MG63 (cell line): ENCODE results near the gene SPDYA. TPM values are rescaled to one million over a fixed set of nuclear protein-coding genes. Genes with fewer than 3 reads are reported as not detected.
"Not testable (repeated sequence)": the region's sequence is repeated elsewhere in the genome, so short reads cannot be mapped to it uniquely, and the experiment has no call there.

ENCODE experiments used
- DNase-seq: peaks from one replicate; pipeline ENCODE4 v3.0.0-alpha.2; 2020
- H3K27me3 ChIP-seq: fragments of 250-450 bp; sonication (Bioruptor Pico); 2 replicates; pipeline ENCODE4 v1.5.1; 2020; ENCODE audit warnings: mild to moderate bottlenecking, moderate library complexity
- H3K36me3 ChIP-seq: fragments of 250-450 bp; sonication (Bioruptor Pico); 2 replicates; pipeline ENCODE4 v1.5.1; 2020; ENCODE audit warnings: mild to moderate bottlenecking, moderate library complexity
- H3K4me3 ChIP-seq: fragments of 250-450 bp; sonication (Bioruptor Pico); 2 replicates; pipeline ENCODE4 v1.5.1; 2020; ENCODE audit warnings: mild to moderate bottlenecking, moderate library complexity
- H3K9me3 ChIP-seq: fragments of 250-450 bp; sonication (Bioruptor Pico); 2 replicates; pipeline ENCODE4 v1.5.1; 2020; ENCODE audit warnings: mild to moderate bottlenecking, moderate library complexity
- total RNA-seq: library from RNA; depleted of rRNA; stranded (reverse); fragments of >200 nt; shearing (Covaris generic); gene quantifications from 2 replicates; pipeline ENCODE4 v1.2.3, GENCODE V29; 2014; ENCODE audit warnings: low replicate concordance; rRNA removed

Gene SPDYA
- total RNA-seq = not detected in 2 replicates

DNA sequence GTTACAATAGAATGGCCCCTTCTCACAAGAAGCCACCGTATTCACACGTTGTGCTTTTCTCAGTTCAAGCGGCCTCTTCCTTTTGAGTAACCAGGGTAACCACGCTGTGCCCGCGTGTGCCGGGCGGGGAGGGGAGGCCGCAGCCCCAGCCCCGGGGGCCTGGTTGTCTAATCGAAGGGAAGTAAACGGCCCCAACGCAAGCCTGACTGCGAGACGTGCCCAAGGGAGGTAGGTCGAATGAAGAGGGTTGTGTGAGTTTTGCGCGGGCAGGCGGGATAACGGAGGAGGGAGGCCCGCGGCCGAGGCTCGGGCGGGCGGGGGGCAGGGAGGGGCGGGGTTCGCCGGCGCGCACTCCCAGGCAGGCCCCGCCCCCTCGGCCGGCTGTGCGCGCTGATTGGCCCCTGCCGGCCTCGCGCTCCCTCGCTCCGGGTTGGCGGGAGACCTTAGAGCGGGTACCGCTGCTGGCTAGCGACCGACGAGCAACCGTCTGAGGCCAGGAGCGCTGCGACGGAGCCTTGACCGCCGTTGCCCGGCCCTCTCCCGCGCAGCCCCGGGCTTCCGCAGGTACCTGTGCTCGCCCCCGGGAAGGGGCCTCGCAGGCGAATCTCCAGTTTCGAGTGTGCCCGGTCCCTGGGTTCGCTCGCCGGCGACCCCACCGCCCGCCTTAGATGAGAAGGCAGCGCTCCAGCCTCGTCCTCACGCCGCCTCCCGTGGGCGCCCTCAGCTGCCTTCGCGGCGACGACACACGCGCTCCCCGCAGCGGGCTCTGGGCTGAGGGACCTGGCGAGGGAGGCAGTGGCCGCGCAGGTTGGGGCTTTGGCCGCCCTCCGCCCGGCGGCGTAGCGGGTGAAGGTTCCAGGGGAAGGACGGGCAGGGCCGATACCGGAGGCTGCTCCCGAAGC is at the start of gene SPDYA:
Gene SPDYA (plus strand): TSS at position 451 of the 902 bp plus-strand sequence. CDS start 5,181 bp downstream, outside the sequence.
- H3K9me3 ChIP-seq = no peaks in the 10 kb centered on the region
- H3K4me3 ChIP-seq = peak within 1 kb of the TSS; percentile 47
- DNase-seq = peak; percentile 64
- H3K36me3 ChIP-seq = peaks cover 16% of the 10 kb centered on the region
- H3K27me3 ChIP-seq = no peaks in the 10 kb centered on the region

DNA sequence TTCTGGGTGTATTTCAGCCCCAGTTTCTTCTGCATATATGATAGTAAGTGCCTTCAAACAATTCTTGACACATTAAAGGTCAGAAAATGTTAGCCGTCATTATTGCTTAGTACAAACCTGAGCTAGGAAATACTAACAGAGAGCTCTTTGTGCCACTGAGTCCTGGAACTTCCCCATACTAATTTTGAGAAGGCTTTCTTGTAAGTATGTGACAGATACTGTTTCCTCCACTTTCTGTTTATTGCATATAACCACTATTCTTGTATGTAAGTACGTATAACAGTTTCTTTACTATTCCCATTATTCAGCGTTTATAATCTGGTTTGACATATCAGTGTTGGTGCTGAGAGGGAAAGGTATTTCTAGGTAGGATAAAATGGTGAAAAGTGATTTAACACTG is 49.2 kb upstream of the SPDYA start:
- peaks cover 37% of the 10 kb centered on the region for H3K36me3 ChIP-seq
- H3K9me3 ChIP-seq = no peaks in the 10 kb centered on the region
- H3K27me3 ChIP-seq = no peaks in the 10 kb centered on the region
- DNase-seq = no peak
- H3K4me3 ChIP-seq = no peak overlapping the region

DNA sequence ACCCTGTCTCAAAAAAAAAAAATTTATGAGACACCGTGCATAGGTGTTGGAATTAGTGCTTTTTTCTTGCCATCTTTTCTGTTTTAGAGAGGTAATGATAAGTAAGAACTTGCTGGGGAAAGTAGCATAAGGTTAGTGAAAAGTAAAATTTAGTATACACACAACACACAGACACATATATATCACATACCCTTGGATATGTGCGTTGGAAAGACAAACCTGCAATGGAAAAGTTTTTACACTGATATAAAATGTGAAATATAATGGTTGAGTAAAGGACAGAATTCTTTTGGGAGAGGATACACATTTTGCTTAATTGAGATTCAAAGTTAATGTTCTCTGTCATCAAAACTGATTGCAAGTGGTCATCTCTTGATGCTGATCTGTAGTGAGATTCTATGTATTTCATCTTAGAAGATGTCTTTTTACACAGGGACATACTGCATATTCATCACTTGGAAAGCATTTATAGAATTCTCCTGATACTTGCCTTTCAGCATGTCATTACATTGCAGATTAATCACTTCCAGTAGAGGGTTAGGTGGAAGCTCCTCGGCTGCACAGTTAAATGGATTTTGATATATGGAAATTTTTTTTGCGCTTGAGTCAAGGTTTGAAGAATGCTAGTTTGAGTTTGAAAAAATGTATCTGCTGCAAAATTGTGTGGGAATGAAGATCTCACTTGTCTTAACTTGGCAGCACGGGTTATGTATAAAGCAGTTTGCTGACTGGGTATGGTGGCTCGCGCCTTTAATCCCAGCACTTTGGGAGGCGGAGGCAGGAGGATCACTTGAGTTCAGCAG is 45.5 kb upstream of the SPDYA start:
- Histone ChIP-seq H3K9me3 (peaks cover 17% of the 10 kb centered on the region), H3K27me3 (no peaks in the 10 kb centered on the region), H3K4me3 (no peak overlapping the region), H3K36me3 (peaks cover 43% of the 10 kb centered on the region)
- DNase-seq = no peak

DNA sequence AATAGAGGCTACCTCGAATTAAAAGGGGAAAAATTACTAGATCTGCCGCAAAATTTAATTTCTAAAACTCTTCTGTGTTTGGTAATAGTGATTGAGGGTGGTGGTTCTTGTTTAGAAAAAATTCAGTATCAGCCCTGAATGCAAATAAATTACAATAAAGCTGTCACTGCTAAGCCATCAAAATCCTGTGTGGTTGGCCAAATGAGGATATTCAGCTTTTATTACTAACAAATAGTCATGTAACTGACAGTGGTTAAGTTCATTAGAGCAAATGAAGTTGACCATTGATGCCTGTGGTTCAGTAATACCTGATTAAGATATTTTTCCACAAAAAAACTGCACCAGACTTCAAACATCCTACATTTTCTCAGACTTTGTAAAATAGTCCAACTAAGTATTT is 44.6 kb upstream of the SPDYA start:
- Histone ChIP-seq H3K9me3 (peaks cover 17% of the 10 kb centered on the region), H3K4me3 (no peak overlapping the region), H3K36me3 (peaks cover 38% of the 10 kb centered on the region), H3K27me3 (no peaks in the 10 kb centered on the region)
- DNase-seq = no peak

DNA sequence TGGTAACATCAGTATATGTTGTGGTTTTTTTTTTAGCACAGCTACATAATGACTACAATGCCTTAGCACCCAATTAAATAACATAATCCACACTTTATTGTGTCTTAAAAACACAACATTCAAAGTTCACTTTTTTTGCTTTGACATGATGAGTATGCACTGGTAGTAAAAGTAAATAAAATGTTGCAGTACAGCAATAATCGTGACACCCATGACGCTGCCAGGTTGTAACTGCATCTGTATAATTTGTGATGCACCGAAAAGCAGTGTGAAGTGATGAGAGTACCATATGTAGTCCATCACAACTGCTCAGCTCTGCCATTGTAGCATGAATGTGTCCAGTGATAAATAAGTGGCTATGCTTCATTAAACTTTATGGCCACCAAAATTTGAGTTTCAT is 43.3 kb upstream of the SPDYA start:
- no peak for DNase-seq
- Histone ChIP-seq H3K36me3 (peaks cover 26% of the 10 kb centered on the region), H3K9me3 (peaks cover 17% of the 10 kb centered on the region), H3K4me3 (no peak overlapping the region), H3K27me3 (no peaks in the 10 kb centered on the region)

DNA sequence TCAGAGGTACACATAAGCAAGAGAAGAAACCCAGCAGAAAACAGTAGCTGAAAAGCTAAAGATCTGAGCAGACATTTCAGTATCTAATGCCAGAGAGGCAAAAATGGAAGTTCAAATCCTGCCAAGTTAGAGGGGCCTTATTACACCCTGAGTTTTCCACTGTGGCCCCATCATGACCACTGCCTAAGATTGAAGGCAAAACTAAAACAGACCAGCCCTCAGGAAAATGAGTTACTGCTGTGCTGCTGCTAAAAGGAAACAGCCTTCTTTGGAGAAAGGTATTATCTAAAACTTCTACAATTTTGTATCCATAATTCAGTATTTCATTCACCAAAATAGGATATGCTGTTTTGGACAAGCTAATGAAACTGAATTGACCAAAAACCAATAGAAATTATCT is 42.2 kb upstream of the SPDYA start:
- Histone ChIP-seq H3K9me3 (peaks cover 17% of the 10 kb centered on the region), H3K4me3 (no peak overlapping the region), H3K27me3 (no peaks in the 10 kb centered on the region), H3K36me3 (peaks cover 15% of the 10 kb centered on the region)
- DNase-seq = no peak

DNA sequence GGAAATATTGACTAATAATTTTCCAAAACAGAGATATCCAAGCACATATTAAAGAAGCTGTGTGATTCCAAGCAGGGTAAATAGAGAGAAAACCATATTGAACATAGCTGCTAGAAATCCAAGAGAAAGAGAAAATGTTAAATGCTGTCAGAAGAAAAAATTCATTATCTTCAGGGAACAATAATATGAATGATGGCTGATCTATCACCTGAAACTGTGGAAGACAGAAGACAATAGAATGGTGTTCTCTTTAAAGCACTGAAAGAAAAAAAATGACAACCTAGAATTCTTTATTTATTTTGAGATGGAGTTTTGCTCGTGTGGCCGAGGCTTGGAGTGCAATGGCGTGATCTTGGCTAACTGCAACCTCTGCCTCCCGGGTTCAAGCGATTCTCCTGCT is 41.7 kb upstream of the SPDYA start:
- DNase-seq = no peak
- Histone ChIP-seq H3K27me3 (no peaks in the 10 kb centered on the region), H3K9me3 (peaks cover 17% of the 10 kb centered on the region), H3K36me3 (peaks cover 10% of the 10 kb centered on the region), H3K4me3 (no peak overlapping the region)

DNA sequence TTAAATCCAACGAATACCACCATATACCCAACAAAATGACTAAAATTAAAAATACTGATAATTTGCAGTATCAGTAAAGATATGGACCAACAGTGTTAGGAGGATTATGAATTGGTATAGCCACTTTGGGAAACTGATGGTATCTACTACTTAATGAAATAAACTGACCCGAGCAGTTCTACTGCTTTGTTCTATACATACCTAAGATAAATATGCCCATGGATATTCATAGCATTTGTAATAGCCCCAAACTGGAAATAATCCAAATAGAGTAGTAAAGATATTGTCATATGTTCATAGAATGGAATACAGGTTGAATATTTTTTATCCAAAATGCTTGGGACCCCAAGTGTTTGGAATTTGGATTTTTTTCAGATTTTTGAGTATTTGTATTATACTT is 38.3 kb upstream of the SPDYA start:
- H3K9me3 ChIP-seq = peaks cover 17% of the 10 kb centered on the region
- no peak for DNase-seq
- no peaks in the 10 kb centered on the region for H3K27me3 ChIP-seq
- H3K36me3 ChIP-seq = peaks cover 18% of the 10 kb centered on the region
- no peak overlapping the region for H3K4me3 ChIP-seq

DNA sequence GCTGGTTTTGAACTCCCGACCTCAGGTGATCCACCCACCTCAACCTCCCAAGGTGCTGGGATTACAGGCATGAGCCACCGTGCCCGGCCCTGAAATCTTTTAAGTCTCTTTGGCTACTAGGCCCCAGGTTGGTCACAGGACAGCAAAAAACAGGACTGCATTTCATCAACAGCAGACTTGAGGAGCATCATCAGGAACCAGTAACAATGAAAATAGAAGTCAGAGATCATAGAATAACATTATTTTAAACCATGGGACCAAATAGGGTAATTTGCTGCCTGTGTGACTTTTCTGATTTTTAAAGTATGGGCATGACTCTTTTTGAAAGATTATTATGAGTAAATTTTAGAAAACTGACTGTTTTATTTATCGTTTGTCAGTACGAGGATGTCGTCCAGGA is 34.2 kb upstream of the SPDYA start:
- H3K9me3 ChIP-seq = no peaks in the 10 kb centered on the region
- peaks cover 44% of the 10 kb centered on the region for H3K36me3 ChIP-seq
- H3K27me3 ChIP-seq = no peaks in the 10 kb centered on the region
- no peak overlapping the region for H3K4me3 ChIP-seq
- no peak for DNase-seq

DNA sequence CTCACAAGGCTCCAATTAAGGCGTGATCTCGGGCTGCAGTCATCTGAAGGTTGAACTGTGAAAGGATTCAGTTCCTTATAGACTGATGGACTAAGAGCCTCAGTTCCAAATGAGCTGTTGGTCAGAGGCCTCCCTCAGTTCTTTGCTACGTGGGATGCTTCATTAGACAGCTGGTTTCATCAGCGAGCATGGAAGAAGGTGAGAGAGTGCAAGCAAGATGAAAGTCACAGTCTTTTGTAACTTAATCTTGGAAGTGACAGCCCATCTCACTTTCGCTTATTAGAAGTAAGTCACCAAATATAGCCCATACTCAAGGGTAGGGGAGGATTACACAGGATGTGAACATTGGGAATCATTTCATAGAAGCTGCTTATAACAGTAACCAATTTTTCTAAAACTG is 32.2 kb upstream of the SPDYA start:
- peaks cover 63% of the 10 kb centered on the region for H3K36me3 ChIP-seq

DNA sequence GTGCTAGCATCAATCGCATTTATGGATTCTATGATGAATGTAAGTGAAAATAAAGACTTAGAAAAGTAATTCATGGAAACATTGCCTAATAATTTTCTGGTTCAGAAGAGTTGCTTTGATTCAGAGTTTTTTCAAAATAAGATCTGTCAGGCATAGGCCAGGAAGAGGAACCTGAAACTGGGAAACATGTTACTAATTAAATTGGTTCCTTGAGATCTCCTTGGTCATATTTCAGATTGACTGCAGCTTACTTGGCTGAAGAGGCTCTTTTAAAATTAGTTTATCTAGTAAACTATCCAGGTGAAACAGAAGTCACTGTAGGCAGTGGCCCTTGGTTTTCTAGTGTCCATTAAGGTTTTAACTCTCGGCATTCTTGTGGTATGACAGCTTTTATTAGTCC is 31.6 kb upstream of the SPDYA start:
- Histone ChIP-seq H3K4me3 (no peak overlapping the region), H3K27me3 (no peaks in the 10 kb centered on the region), H3K9me3 (no peaks in the 10 kb centered on the region), H3K36me3 (peaks cover 69% of the 10 kb centered on the region)
- DNase-seq = no peak

More for the DNA sequence above, 32.2 kb upstream of the SPDYA start:
- H3K4me3 ChIP-seq = no peak overlapping the region
- H3K27me3 ChIP-seq = no peaks in the 10 kb centered on the region
- no peak for DNase-seq
- no peaks in the 10 kb centered on the region for H3K9me3 ChIP-seq

DNA sequence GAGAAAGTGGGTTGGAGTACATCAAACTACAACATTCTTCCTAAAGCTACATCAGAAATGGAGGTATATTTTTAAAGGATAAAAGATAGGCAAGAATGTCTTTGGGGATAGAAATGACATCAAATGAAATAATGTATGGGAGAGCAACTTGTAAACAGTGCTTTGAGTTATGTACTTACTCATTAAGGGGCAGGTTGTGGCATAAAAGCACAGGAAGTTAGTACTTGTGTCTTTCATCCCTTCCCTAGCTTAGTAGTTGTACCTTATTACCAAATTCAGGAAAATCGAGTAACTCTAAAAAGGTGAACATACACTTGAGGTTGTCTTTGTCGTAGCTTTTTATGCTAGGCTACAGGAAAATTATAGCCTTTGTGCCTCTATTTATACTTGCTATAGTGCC is 30.1 kb upstream of the SPDYA start:
- Histone ChIP-seq H3K9me3 (no peaks in the 10 kb centered on the region), H3K4me3 (no peak overlapping the region), H3K36me3 (peaks cover 79% of the 10 kb centered on the region), H3K27me3 (no peaks in the 10 kb centered on the region)
- no peak for DNase-seq

DNA sequence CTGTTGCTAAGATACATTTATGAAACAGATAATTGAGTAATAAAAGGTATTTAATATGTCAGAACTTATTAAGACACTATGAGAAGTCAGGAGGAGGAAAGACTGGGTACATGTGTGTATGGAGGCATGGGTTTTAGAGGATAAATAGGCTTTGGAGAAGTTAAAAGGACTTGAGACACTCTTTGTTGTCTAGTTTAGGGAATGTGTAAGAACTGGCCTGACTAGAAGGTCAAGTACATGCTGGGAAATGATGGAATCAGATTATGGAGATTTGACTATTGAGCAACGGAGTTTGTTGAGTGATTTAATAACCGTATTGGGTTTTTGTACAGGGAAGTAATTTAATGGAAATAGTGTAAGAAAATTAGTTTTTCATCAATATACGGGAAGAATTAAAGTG is 28.2 kb upstream of the SPDYA start:
- H3K9me3 ChIP-seq = no peaks in the 10 kb centered on the region
- DNase-seq = no peak
- no peak overlapping the region for H3K4me3 ChIP-seq
- H3K27me3 ChIP-seq = no peaks in the 10 kb centered on the region
- H3K36me3 ChIP-seq = peaks cover 87% of the 10 kb centered on the region

DNA sequence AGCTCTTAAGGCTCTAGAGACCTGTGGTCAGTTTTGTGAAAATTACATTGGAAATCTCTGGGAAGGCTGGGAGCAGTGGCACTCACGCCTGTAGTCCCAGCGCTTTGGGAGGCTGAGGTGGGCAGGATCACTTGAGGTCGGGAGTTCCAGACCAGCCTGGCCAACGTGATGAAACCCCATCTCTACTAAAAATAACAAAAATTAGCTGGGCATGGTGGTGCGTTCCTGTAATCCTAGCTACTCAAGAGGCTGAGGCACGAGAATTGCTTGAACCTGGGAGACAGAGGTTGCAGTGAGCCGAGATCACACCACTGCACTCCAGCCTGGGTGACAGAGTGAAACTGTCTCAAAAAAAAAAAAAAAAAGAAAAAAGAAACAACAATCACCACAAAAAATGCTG is 26.1 kb upstream of the SPDYA start:
- H3K4me3 ChIP-seq, DNase-seq, H3K9me3 ChIP-seq, H3K27me3 ChIP-seq: not testable (repeated sequence)
- peaks cover 88% of the 10 kb centered on the region for H3K36me3 ChIP-seq

DNA sequence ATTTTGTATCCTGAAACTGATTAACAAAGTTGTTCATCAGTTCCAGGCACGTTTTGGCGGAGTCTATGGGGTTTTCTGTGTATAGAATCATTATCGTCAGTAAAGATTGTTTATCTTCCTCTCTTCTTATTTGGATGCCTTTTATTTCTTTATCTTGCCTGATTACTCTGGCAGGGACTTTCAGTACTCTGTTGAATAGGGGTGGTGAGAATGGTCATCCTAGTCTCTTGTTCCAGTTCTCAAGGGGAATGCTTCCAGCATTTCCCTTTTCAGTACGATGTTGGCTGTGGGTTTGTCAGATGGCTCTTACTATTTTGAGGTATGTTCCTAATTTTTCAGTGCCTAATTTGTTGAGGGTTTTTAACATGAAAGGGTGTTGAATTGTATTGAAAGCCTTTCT is 14.0 kb upstream of the SPDYA start:
- Histone ChIP-seq H3K9me3 (peaks cover 10% of the 10 kb centered on the region; the same call in 1 of the 2 replicates), H3K27me3 (no peaks in the 10 kb centered on the region), H3K4me3 (no peak overlapping the region), H3K36me3 (peaks cover 95% of the 10 kb centered on the region)
- no peak for DNase-seq

DNA sequence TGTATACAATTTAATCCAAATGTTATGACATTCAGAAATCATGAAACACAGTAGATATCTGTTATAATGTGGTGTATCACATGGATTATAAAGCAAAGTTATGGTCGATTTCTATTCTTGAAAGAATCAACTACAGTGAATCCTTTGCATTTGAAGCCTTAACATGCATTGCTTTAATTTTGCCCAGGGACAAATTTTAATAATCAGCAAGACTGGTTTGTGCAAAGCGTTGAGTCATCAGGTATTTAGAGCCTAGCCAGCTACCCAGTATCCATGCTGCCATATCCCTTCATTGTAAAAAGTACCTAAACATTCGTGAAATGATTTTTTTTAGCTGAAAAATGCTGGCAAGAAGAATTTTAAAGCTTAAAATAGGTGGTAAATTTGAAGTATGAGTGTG is 8.9 kb upstream of the SPDYA start:
- no peaks in the 10 kb centered on the region; the same call in 1 of the 2 replicates for H3K9me3 ChIP-seq
- H3K36me3 ChIP-seq = peaks cover 82% of the 10 kb centered on the region
- H3K27me3 ChIP-seq = no peaks in the 10 kb centered on the region
- H3K4me3 ChIP-seq = no peak overlapping the region
- DNase-seq = no peak

DNA sequence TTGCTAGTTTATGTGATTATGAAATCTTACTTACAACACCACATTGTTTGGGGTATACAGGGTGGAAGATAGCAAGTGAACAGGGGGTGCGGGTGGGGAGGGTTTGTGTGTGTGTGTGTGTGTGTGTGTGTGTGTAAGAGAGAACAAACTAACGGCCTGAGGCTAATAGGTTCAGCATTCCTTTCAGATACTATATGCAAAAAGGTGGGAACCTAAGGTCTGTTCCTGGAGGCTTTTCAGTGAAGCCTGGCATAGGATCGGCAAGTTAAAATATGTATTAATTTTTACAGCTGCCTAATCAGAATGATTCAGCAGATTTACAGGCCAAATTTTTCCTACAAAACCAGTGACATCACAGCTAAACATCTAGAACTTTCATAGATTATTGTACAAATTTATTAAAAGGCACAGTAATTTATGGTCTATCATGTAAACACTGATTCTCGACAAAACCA is 7.6 kb upstream of the SPDYA start:
- H3K9me3 ChIP-seq = no peaks in the 10 kb centered on the region
- no peak overlapping the region for H3K4me3 ChIP-seq
- no peaks in the 10 kb centered on the region for H3K27me3 ChIP-seq
- DNase-seq = no peak
- peaks cover 73% of the 10 kb centered on the region for H3K36me3 ChIP-seq
